Colonic mucosa (tissue), 4 donors: ENCODE results near the gene TRABD2B. TPM values are rescaled to one million over a fixed set of nuclear protein-coding genes. Genes with fewer than 3 reads are reported as not detected.
"Not testable (repeated sequence)": the region's sequence is repeated elsewhere in the genome, so short reads cannot be mapped to it uniquely, and the experiment has no call there.

Source experiments
- DNase-seq: peaks from one replicate; pipeline ENCODE4 v3.0.0-alpha.2; 2020
- H3K27ac ChIP-seq: fragments of 200-600 bp; one replicate; pipeline ENCODE4 v1.8.0; 2021
- H3K27me3 ChIP-seq: fragments of 200-600 bp; one replicate; pipeline ENCODE4 v1.8.0; 2021
- H3K36me3 ChIP-seq: fragments of 200-600 bp; one replicate; pipeline ENCODE4 v1.8.0; 2021
- H3K4me1 ChIP-seq: fragments of 200-600 bp; one replicate; pipeline ENCODE4 v1.8.0; 2021; ENCODE audit warnings: mild to moderate bottlenecking
- H3K4me3 ChIP-seq: fragments of 200-600 bp; one replicate; pipeline ENCODE4 v1.8.0; 2021
- H3K9ac ChIP-seq, 2 donors: one replicate each; pipeline ENCODE4 v1.7.0; 2013; ENCODE audit warnings: control low read depth in 2 of 2, low read depth in 2 of 2, low read length in 2 of 2
- H3K9me3 ChIP-seq: fragments of 200-600 bp; one replicate; pipeline ENCODE4 v1.8.0; 2021
- CTCF ChIP-seq: fragments of 200-600 bp; IDR thresholded peaks from one replicate; pipeline ENCODE4 v1.8.0; 2022; ENCODE audit warnings: antibody characterized with exemption, mild to moderate bottlenecking
- intact Hi-C: fragments of 100-400 bp; cut with DNase I; formaldehyde crosslinking; loops from one replicate; pipeline ENCODE4 v1.14.1; 2022
- total RNA-seq, 2 donors: library from RNA; stranded (reverse); fragmentation: NEBNext Ultra II Directional in 1 of 2; extraction: Animal tissue kit (Norgen Biotek cat#: 25700) in 1 of 2; gene quantifications; one replicate each; pipeline ENCODE4 v1.2.1, GENCODE V29; 2021
- donor health status: healthy.
- donor health status: DM: no; HTN: no; CAD: no.
- donor health status: DM: no; HTN: no; CAD: no.

Gene TRABD2B
- total RNA-seq, 2 donors from 2014 or later = 0.42 to 0.77 TPM

DNA sequence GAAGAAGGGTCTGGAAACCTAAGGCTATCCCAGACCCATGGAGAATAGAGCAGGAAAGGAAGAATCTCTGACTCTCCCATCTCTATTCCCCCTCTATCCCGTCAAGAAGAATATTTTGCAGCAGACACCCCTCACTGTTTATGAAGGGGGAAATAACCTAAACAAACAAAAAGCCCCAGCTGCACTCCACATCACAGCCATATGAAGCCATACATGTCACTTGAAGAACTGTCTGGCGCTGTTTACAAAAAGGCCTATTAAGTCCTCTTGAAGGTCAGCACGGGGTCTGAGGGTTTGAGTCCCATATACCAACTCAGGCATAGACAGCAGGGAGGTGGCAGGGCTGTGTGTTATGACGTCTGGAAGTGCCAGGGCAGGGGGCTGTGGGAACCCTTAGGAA, 31.4 kb downstream of the TRABD2B start:
- Histone ChIP-seq H3K9me3 (no peaks in the 10 kb centered on the region), H3K4me1 (no peaks in the 10 kb centered on the region), H3K9ac (no peak overlapping the region), H3K27me3 (no peaks in the 10 kb centered on the region), H3K27ac (no peak overlapping the region), H3K36me3 (no peaks in the 10 kb centered on the region), H3K4me3 (no peak overlapping the region)
- intact Hi-C loops = no loop called here
- TF ChIP-seq CTCF = no peak
- no peak for DNase-seq

DNA sequence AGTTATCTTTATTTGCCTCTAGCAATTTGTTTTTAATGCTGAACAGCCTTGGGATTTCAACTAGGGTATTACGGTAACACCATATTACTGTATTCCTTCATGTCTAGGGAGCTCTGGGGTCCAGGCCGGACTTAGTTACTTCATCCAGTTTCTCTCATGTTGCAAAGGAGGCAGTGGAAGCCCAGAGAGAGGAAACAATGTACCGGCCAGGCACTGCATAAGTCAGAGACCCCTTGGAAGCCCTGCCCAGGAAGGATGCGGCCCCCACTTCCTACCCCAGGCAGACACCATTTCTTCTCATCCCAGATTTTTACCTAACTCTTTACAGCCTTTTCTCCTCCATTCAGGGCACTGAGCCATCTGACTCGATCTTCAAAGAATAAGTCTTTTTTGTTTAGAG, 32.5 kb downstream of the TRABD2B start:
- TF ChIP-seq CTCF = no peak

GRCh38 chr1:47963568-47964358, 33.4 kb downstream of the TRABD2B start:
- no peak for DNase-seq
- Histone ChIP-seq H3K9me3 (no peaks in the 10 kb centered on the region), H3K27me3 (no peaks in the 10 kb centered on the region), H3K36me3 (no peaks in the 10 kb centered on the region), H3K4me3 (no peak overlapping the region), H3K9ac (no peak overlapping the region), H3K27ac (no peak overlapping the region), H3K4me1 (no peaks in the 10 kb centered on the region)
- intact Hi-C loops = no loop called here
- no peak for TF ChIP-seq CTCF

More for the DNA sequence above, 32.5 kb downstream of the TRABD2B start:
- H3K27ac ChIP-seq = no peak overlapping the region
- no peak for DNase-seq
- no peak overlapping the region for H3K9ac ChIP-seq
- no peaks in the 10 kb centered on the region for H3K9me3 ChIP-seq
- H3K4me1 ChIP-seq = no peaks in the 10 kb centered on the region
- H3K36me3 ChIP-seq = no peaks in the 10 kb centered on the region
- no peak overlapping the region for H3K4me3 ChIP-seq
- intact Hi-C loops = no loop called here
- H3K27me3 ChIP-seq = no peaks in the 10 kb centered on the region

GRCh38 chr1:47962750-47963492, 34.3 kb downstream of the TRABD2B start:
- Histone ChIP-seq H3K36me3 (no peaks in the 10 kb centered on the region), H3K4me1 (no peaks in the 10 kb centered on the region), H3K27me3 (no peaks in the 10 kb centered on the region), H3K9me3 (no peaks in the 10 kb centered on the region), H3K27ac (no peak overlapping the region), H3K9ac (no peak overlapping the region), H3K4me3 (no peak overlapping the region)
- intact Hi-C loops = no loop called here
- TF ChIP-seq CTCF = no peak
- DNase-seq = no peak

DNA sequence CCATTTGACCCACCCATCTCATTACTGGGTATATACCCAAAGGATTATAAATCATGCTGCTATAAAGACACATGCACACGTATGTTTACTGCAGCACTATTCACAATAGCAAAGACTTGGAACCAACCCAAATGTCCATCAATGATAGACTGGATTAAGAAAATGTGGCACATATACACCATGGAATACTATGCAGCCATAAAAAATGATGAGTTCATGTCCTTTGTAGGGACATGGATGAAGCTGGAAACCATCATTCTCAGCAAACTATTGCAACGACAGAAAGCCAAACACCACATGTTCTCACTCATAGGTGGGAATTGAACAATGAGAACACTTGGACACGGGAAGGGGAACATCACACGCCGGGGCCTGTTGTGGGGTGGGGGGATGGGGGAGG, 35.4 kb downstream of the TRABD2B start:
- DNase-seq, H3K36me3 ChIP-seq, H3K9ac ChIP-seq, H3K27me3 ChIP-seq, H3K4me3 ChIP-seq, H3K27ac ChIP-seq, intact Hi-C loops, H3K4me1 ChIP-seq, H3K9me3 ChIP-seq: not testable (repeated sequence)

DNA sequence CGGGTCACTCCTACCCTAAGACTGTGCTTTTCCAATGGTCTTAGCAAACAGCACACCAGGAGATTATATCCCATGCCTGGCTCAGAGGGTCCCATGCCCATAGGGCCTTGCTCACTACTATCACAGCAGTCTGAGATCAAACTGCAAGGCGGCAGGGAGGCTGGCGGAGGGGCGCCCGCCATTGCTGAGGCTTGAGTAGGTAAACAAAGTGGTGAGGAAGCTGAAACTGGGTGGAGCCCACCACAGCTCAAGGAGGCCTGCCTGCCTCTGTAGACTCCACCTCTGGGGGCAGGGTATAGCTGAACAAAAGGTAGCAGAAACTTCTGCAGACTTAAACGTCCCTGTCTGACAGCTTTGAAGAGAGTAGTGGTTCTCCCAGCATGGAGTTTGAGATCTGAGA, 40.7 kb downstream of the TRABD2B start:
- H3K4me1 ChIP-seq, intact Hi-C loops, H3K9me3 ChIP-seq, H3K27ac ChIP-seq, H3K36me3 ChIP-seq, H3K9ac ChIP-seq, DNase-seq, H3K27me3 ChIP-seq, H3K4me3 ChIP-seq: not testable (repeated sequence)
